Activated CD8-positive, alpha-beta memory T cell treated with anti-CD3 and anti-CD28 coated beads for 48 hours (primary cell): ENCODE results near the gene SEC11C.
A peak's percentile ranks its signal among the peaks of the same experiment; 100 is the strongest.
"Not testable (repeated sequence)": the region's sequence is repeated elsewhere in the genome, so short reads cannot be mapped to it uniquely, and the experiment has no call there.

Source experiments
- DNase-seq, 3 experiments: peaks; one replicate each; pipeline ENCODE4 v3.0.0-alpha.2; 2020; ENCODE audit warnings: low read depth in 2 of 3, low spot score in 2 of 3

The SEC11C gene

DNA sequence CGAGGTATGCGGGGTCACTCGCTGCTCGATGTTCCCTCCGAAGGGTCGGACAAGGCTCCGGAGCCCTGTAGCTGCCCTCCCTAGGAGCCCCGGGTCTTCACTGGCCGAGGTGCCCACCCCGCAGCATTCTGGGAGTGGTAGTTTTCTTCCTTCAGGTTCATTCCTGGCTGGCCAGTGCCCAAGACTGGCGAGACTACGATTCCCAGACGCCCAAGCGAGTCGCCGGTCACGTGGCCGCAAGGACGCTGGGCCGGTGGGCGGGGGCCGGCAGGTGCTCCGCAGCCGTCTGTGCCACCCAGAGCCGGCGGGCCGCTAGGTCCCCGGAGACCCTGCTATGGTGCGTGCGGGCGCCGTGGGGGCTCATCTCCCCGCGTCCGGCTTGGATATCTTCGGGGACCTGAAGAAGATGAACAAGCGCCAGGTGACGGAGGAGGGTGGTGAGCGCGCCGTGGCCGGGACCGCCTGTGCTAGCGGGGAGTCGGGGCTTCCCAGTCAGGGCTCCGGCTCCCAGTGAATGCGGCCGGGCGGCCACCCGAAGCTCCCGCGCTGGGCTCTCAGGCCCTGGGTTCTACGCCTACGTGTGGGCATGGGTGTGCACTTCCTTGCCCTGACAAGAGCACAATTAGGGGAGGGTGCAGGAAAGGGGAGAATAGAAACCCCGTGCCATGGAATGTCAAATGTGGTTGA, at the start of gene SEC11C:
TSS of gene SEC11C (plus strand) at position 270 of the 687 bp plus-strand sequence. CDS start at position 335, 65 bp downstream.
- peak; percentile 80 to 90 (median 83) for DNase-seq

DNA sequence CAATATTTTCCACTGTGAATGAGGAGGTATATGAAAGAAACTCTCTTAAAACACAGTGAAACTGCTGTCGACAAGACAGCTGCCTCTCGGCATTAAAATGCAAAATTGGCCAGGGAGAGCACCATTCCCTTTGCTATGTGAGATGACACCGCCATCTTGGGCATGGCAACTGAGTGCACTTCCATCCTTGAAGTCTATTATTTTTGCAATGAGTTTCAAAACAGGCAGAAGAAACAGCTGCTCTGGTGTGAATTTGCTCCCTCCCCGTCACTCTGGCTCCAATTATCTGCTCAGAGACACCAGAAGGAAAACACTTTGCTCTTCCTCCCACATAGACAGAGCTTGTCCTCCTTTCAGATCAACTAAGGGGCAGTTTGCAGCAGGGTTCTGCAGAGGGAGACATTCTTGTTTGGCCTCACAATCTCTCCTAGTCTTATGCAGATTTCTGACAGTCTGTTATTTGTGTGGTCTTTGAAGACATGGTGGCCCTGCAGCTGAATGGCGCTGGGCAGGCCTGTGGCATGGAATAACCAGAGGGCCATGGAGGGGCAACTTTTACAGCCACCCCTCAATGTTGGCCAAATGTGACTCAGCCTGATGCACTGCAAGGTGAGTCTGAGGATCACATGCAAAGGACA, 48.6 kb upstream of the SEC11C start:
- no peak for DNase-seq

DNA sequence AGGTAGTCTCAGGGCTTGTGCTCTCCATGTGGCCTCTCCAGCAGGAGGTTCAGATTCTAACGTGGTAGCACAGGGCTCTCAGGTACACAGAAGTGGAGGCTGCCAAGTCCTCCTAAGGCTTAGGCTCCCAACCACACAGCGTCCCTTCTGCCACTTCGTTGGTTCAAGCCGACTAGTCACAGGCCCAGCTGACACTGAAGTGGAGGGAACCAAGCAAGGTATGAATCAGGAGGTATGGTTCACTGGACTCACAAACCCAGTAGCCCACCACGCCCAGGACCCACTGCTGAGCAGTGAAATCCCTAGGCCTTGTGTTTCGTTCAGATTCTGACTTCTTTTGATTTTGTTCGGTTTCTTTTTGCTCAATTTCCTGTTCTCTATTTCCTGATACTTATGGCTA, 46.0 kb upstream of the SEC11C start:
- no peak for DNase-seq

DNA sequence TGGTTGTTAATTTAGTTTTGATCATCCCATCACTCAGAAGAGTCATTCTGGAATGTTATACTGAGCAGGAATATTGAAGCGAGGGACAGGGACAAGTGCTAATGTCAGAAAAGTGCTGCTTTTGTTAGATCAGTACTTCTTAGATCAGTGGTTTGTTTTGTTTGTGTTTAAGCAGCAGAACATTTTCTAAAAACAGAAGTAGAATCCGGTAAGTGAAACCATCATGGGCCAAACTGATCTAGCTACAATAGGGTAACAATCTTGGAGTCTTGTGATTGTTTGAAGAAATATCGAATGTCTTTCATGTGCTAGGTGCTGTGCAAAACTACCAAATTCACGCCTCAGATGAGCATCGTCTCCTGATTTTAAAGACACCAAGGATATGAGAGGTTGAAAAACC, 45.1 kb upstream of the SEC11C start:
- DNase-seq = no peak

DNA sequence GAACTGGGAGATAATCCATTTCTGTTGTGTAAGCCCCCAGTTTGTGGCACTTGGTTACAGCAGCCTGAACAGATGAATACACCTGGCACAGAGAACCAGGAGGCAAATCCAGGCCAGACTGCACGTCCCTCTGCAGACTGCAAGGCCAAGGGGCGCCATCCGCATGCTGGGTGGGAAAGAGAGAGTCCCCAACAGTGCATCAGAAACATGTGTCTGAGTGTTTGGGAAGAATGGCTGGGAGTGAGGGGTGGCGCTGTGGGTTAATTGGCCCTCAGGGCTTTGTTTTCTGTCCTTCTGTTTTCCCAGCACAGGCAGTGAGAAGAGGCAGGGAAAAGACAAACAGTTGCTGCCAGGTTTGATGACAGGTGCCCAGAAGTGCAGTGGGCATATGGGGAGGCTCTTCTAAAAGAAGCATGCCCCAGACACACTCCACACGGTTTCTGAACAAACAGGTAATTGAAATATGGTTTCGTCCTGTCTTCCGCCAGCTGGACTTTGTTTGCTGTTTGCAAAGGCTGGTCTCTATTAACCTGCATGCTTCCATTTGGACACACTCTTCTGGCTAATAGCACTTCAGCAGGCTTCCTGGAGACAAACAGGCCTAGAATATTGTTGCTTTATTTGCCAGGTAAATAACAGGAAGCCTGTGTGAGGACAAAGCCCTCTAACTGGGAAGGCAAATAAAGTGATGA, 43.4 kb upstream of the SEC11C start:
- no peak for DNase-seq

DNA sequence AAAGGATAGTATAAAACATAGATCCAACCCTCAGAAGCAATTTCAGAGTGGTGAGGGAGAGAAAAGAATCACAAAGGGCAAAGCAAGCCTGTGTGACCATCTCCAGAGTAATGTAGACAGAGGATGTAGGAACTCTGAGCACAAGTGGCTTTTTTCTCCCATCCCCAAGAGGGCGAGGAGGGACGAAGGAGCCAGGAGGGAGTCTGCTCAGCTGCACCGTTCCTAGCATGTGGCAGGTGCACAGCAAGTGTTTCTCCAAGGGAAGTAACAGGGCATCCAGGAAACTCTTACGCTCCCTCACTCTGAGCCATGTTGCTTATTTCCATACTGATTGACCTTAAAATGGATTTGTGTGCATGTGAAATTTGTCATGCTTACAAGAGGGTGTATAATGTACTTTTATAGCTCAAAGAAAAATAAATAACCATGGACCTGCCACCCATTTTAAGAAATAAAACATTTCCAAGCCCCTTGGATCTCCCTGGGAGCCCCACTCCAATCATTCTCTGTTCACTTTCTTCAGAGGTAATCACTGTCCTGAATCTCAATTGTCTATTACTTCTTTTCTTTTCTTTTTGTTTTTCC, 37.8 kb upstream of the SEC11C start:
- DNase-seq = no peak

DNA sequence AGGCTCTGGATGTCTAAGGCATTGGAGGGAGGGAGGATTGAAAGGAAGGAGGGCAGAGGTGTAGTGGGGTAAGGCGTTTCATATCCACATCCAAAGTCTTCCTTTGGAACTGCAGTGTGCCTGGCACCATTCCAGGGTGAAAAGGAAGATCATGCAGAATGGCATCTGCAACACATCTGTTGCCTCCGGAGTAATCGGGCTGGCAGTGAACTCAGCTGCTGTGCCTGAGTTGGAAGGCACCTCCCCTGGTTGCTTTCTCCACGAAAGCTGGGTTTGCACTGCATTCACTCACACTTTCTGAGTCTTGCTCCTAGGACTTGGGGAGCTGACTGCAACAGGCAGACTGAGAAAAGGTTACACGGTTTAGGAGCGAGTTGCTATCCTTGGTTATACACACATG, 30.3 kb upstream of the SEC11C start:
- DNase-seq = no peak

DNA sequence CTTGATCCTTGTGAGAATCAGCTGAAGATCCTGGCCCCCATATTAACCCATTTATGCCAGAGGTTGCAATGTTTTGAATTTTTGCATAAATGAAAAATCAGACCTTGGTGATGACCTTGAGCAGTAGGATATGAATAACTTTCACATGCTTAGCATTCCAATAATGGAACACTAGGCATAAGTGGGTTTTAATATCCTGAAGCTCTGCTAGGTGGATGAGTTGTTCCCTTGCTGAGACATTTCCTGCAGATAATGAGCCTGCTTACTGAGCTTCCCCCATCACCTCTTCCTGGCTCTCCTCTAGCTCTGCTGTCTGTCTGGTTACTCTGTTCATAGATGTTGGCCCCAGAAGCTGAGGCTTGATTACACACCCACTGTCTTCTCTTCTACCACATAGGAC, 25.5 kb upstream of the SEC11C start:
- DNase-seq = no peak

DNA sequence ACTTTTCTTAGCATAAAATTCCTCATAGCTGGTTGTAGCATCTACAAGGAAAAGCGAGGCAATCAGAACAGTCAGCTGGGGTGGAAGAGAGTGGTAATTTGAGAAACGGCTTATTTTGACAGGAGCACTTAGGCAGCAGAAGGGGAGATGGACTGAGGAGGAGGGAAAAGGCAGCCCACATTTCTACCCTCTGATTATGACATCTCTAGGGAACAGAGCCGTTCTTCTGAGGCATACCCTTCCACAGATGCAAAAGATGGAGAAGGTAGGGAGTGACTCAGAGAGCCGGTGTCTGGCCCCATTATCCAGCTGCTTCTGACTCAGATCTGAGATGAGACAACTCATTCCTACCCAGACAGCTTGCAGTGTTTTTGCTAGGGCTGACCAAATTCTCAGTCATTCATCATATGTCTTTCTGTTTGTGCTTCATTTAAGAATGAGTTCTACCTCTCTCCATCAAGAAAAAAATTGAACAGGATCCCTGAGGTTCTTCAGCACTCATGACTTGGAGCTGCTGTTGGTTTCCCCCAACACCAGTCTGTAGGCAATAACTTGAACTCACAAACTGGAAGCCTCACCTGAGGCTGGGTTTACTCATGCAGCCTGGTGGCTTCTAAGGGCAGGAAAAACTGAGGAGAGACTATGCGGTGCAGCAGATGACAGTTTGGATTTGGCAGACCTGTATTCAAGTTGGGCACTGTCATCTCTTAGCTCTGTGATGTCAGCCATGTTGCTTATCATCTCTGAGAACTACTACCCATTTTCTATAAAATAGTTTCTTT, 15.9 kb upstream of the SEC11C start:
- DNase-seq = no peak

DNA sequence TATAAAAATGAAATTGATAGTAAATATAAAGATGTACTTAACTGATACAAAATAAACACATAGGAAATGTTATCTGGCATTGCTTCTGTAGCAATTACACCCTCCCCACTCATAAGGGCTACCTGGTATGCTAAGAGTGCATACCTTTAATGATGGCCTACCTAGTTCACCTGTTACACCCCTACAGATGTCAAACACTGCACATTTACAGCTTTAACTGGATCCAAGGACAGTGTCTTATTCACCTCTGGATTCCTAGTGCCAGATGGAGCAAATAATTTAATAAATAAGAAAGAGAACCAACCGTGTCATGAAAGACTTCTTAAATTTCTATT, 15.3 kb upstream of the SEC11C start:
- no peak for DNase-seq

DNA sequence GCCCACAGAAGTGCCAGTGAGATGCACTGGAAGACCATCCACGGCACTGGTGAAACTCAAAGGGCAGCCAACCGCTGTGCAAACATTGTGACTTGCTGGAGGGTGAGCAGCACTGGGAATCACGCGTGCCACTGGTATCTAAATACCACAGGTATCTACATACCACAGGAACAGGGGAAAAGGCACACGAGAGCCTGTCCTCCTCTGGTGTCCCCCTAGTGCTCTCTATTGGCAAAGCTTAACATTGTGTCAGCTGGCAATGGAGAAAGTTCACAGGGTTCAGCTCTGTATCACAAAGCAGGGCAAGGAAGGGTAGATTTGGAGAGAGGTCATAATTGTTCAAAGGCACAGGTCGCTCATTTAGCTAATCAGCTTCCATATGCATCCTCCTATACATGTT, 12.6 kb upstream of the SEC11C start:
- DNase-seq = no peak

DNA sequence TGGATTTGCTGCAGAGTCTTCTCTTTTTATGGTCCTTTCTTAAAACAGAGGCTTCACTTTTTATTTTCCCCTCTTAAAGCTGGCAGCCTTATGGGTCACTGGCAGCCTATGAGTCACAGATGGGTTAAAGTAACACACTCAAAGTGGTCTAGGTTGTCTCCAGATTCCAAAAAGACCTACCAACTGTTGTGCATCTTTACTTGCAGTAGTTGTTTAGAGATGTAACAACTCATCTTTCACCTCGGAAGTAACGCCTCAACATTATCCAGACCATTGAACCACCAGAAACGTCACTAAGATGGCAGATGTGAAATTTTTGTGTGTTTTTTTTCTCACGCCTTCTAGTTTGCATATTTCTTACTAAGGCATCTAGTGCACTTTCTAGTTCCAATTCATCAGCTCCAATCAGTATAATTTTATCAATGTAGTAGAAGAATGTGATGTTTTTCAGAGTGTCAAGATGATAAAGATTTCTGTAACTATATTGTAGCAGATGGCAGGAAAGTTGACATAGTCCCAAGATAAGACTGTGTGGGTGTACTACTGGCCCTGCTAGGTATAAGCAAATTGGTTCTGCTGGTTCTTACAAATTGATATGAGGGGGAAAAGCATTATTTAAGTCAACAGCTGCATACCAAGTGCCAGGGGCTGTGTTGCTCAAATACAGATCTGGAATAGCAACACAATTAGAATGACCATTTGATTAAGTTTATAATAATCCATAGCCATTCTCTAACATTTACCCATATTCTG, 9.6 kb upstream of the SEC11C start:
- DNase-seq = no peak

DNA sequence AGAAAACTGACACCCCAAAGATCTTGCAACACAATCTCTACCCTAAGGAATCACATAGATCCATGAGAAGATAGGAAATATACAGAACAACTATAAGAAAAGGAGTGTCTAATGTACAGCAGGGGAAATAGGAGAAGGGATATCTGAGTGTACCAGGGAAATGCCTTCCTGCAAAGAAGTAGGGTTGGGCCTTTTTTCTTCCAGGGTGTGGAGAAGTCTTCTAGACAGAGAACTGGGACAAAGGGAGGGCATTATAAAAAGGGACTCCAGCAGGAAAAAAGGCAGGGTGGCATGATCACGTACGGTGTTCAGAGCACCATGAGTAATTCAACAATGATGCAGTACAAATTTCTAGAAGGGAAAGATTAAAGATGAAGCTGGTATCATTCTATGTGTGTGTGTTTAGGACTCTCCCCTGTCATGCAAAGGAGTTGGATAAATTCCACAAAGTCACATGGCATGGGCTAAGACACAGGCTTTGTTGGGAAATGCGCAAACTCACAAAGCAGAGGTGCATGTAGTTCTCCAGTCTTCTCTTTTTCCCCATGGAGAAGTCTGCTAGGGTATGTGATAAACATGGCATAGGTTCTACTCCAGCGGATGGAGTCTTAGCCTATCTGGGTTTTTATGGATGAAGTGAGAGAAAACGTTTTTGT, 6.7 kb upstream of the SEC11C start:
- no peak for DNase-seq

DNA sequence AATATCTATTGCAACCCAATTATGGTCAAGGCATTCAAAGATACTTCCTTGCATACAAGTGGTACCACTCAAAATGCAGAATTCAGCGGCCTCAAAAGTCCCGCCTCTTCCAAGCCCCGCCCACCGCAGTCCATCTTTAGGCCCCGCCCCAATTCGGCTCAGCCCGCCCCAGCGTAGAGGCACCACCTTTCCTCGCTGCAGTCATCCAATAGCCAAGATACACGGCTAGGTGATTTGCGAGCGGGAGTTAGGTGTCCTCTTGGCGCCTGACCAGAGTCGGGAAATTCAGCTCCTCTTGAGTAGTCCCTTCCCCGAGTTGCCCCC, 431 bp upstream of the SEC11C start:
- peak in 2 of 3 experiments; percentile 74 to 76 for DNase-seq

DNA sequence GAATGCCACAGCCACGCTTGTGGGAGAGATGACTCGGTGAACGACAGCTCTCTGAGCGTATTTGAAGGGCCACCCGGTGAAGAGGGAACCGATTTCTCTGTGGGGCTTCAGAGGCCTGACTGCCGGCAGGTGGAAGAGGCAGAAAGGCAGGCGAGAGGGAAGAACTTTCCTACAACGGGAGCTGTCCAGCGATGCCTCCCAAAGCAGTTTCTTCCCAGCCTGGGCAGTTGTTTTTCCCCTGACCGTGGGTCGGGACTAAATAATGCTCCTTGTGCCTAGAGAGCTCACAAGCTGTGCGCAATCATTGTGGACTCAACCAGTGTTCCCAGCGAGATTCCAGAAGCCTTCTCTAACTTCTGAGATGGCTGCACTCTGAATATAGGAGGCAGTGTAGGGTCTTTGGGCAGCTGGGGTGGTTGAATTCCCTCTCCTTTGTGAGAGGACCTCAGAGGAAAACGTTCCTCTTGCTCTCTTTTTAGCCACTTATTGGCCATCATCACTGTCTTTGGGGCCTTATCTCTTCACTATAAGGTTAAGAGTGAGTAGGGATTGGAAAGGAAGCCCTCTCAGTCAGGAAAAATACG, 710 bp downstream of the SEC11C start:
- no peak for DNase-seq

DNA sequence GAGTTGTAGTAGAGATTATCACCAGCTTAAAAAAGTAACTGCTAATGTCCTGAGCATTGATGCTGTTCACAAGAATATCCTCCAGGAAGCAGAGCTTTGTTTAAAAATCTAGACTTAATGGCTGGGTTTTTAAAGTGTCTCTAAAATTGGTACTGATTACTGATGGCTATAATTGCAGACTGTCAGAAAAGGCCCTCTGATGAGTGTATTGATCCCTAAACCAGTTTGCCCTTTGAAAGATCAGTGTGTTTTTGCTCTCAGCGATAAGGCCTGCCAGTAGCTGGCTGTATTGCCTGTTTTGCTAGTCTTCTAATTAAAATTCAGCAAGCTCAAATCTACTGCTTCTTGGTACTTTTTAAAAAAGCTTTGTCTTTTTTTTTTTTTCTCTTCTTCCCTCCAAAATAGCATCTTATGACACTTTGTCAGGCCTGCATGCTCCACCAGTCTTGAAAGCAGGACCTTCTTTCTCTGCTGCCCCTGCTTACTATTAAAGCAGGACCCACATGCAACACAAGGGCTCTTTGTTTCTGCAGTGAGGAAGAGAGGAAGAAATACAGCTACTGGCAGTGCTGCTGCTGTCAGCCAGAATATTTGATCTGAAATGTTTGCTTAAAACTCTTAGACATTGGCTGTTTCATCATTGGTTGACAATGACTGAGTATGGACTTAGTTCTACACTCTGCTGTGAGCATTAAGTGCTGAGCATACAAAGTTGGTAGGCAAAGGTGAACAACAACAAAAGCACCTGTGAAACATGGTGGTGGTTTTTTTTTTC, 1.8 kb downstream of the SEC11C start:
- DNase-seq = no peak

DNA sequence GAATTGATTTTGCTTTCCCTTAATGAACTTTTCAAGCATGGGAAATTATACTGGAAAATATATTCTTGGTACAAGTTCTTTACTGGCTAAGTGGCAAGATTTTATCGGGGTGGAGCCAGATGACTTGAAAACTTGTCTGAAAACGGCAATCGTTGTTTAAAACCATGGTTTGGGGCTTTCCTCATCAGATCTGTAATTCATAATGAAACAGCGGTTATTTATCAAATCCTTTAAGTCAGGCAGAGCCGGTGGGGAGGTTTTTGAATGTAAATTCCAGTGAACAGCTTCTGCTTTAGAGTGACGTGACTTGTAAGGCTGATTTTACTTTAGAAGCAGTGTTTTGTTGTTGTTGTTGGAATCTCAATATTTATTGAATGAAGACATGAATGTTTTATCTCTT, 2.6 kb downstream of the SEC11C start:
- DNase-seq = no peak

DNA sequence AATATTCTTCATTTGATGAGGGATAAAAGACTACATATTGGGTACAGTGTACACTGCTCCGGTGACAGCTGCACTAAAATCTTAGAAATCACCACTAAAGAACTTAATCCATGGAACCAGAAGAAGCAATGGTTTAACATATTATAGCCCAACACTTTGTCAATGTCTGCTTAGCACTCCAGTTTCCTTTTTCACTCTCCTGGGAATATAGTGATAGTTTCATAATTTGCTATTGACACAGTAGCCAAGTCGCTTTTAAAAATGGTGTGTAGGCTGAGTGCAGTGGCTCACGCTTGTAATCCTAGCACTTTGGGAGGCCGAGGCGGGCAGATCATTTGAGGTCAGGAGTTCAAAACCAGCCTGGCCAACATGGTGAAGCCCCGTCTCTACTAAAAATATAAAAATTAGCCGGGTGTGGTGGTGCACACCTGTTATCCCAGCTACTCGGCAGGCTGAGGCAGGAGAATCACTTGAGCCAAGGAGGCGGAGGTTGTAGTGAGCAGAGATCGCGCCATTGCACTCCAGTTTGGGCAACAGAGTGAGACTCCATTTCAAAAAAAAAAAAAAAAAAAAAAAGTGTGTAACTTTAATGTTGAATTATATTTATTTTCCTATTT, 3.2 kb downstream of the SEC11C start:
- not testable (repeated sequence) for DNase-seq

DNA sequence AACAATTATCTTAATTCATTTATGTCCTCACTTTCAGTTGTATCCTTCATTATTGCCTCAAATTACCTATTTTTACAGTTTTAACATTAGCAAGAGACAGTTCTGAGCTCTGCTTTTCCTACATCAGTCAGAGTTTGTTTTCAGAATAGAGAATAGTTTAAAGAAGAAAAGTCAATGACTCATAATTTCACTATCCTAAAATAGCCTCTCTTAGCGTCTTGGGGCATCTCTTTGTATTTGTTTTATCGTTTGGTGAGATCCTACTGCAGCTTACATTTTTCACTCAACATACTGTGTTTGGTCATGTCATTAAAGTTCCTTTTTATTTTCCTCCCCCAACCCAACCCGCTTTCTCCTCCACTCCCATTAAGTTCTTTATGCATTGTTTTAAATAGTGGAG, 3.8 kb downstream of the SEC11C start:
- DNase-seq = no peak
